Measurements from ENCODE around the gene TTYH2. TPM values are rescaled to one million over a fixed set of nuclear protein-coding genes. Genes with fewer than 3 reads are reported as not detected.
"Not testable (repeated sequence)": the region's sequence is repeated elsewhere in the genome, so short reads cannot be mapped to it uniquely, and the experiment has no call there.

TTYH2 gene
- total and polyA plus RNA-seq, 2 of the 4 experiments (the other 2 are of a cell fraction): 2.3 to 6.8 TPM

GRCh38 chr17:74277935-74278334 is 64.6 kb downstream of the TTYH2 start:
- Histone ChIP-seq H2BK120ac (ENCODE audit: low read depth, low read length) (no peak overlapping the region), H3K4me1 (ENCODE audit: control insufficient read depth, insufficient read depth, low read length) (no peaks in the 10 kb centered on the region), H2AK5ac (ENCODE audit: low read depth, low read length) (no peak overlapping the region), H3K36me3 (ENCODE audit: control insufficient read depth, insufficient read depth, low read length) (no peaks in the 10 kb centered on the region), H4K5ac (ENCODE audit: low read depth, low read length) (no peak overlapping the region), H3K27ac (ENCODE audit: insufficient read depth, low read length) (no peak overlapping the region), H2BK5ac (ENCODE audit: low read depth, low read length, poor library complexity, severe bottlenecking) (no peak overlapping the region), H4K8ac (ENCODE audit: low read depth in 2 of 2, low read length in 2 of 2) (no peak overlapping the region), H2AFZ (replicated peaks; ENCODE audit: low read length, poor library complexity) (no peak overlapping the region), H4K91ac (ENCODE audit: insufficient read depth, low read depth, low read length) (no peak overlapping the region), H3K4me2 (ENCODE audit: low read depth, low read length) (no peak overlapping the region), H3K9me3 (ENCODE audit: control insufficient read depth, insufficient read depth, low read length) (peaks cover 3% of the 10 kb centered on the region; the same call in 1 of the 2 replicates), H3K56ac (ENCODE audit: extremely low read depth, insufficient read depth, low read length) (no peak overlapping the region), H2AK9ac (replicated peaks; ENCODE audit: low read depth, low read length, poor library complexity) (no peak overlapping the region), H3K79me1 (ENCODE audit: low read depth in 1 of 2, low read length in 2 of 2) (no peaks in the 10 kb centered on the region), H3K4ac (ENCODE audit: low read depth, low read length) (no peak overlapping the region), H3K27me3 (ENCODE audit: control insufficient read depth, insufficient read depth, low read length) (no peaks in the 10 kb centered on the region; the same call in 1 of the 2 replicates), H4K20me1 (ENCODE audit: insufficient read depth, low read length) (no peaks in the 10 kb centered on the region), H3K4me3 (ENCODE audit: insufficient read depth, low read depth, low read length) (no peak overlapping the region), H2BK20ac (ENCODE audit: low read depth, low read length) (no peak overlapping the region), H3K18ac (ENCODE audit: low read depth, low read length) (no peak overlapping the region), H3K9me1 (ENCODE audit: insufficient read depth, low read length) (no peaks in the 10 kb centered on the region), H3K9ac (ENCODE audit: low read depth, low read length) (no peak overlapping the region), H3K14ac (replicated peaks; ENCODE audit: low read depth, low read length) (no peak overlapping the region), H3K23ac (ENCODE audit: low read depth, low read length) (no peak overlapping the region), H2BK15ac (ENCODE audit: low read depth, low read length) (no peak overlapping the region)
- dilution Hi-C loops (cut with HindIII; ENCODE audit: low sequenced_read_pairs, unreplicated experiment): no loop called here
- no peak for TF ChIP-seq NFE2L2 (IDR thresholded peaks at IDR 0.05; ENCODE audit: low read depth, low read length)
- CTCF ChIA-PET: no interaction called here
- intact Hi-C loops (cut with micrococcal nuclease): no loop called here
- in situ Hi-C loops (cut with MboI; ENCODE audit: low sequenced_read_pairs): no loop called here
- DNase-seq (no peak), ATAC-seq (ENCODE audit: low read depth) (no peak)
- POLR2A ChIA-PET (ENCODE audit: unreplicated experiment): no interaction called here
- BruUV-seq (replicated peaks): no TSS peak
- no CpG with 5 or more reads among the region's 1 CpG for WGBS, 2 experiments (ENCODE audit: extremely low coverage in 2 of 2, insufficient read length in 1 of 2)

- not testable (repeated sequence) for H2AFZ ChIP-seq (replicated peaks; ENCODE audit: low read length, poor library complexity); H3K9me3 ChIP-seq (ENCODE audit: control insufficient read depth, insufficient read depth, low read length)
Measured at GRCh38 chr17:74279617-74280016, 66.2 kb downstream of the TTYH2 start.

More at GRCh38 chr17:74279617-74280016, 66.2 kb downstream of the TTYH2 start:
- H2AK5ac ChIP-seq (ENCODE audit: low read depth, low read length); H3K4me3 ChIP-seq (ENCODE audit: insufficient read depth, low read depth, low read length); H3K4ac ChIP-seq (ENCODE audit: low read depth, low read length); H3K56ac ChIP-seq (ENCODE audit: extremely low read depth, insufficient read depth, low read length); H2BK120ac ChIP-seq (ENCODE audit: low read depth, low read length); H2BK20ac ChIP-seq (ENCODE audit: low read depth, low read length); H2AK9ac ChIP-seq (replicated peaks; ENCODE audit: low read depth, low read length, poor library complexity); DNase-seq; H3K23ac ChIP-seq (ENCODE audit: low read depth, low read length); H3K27ac ChIP-seq (ENCODE audit: insufficient read depth, low read length); intact Hi-C loops (cut with micrococcal nuclease); POLR2A ChIA-PET (ENCODE audit: unreplicated experiment); H4K91ac ChIP-seq (ENCODE audit: insufficient read depth, low read depth, low read length); H3K14ac ChIP-seq (replicated peaks; ENCODE audit: low read depth, low read length); H4K8ac ChIP-seq (ENCODE audit: low read depth in 2 of 2, low read length in 2 of 2); in situ Hi-C loops (cut with MboI; ENCODE audit: low sequenced_read_pairs); H2BK15ac ChIP-seq (ENCODE audit: low read depth, low read length); dilution Hi-C loops (cut with HindIII; ENCODE audit: low sequenced_read_pairs, unreplicated experiment); H3K9ac ChIP-seq (ENCODE audit: low read depth, low read length); H3K4me1 ChIP-seq (ENCODE audit: control insufficient read depth, insufficient read depth, low read length); H3K79me1 ChIP-seq (ENCODE audit: low read depth in 1 of 2, low read length in 2 of 2); CTCF ChIA-PET; BruUV-seq (replicated peaks); H3K4me2 ChIP-seq (ENCODE audit: low read depth, low read length); H4K20me1 ChIP-seq (ENCODE audit: insufficient read depth, low read length); H3K9me1 ChIP-seq (ENCODE audit: insufficient read depth, low read length); H3K18ac ChIP-seq (ENCODE audit: low read depth, low read length); H3K36me3 ChIP-seq (ENCODE audit: control insufficient read depth, insufficient read depth, low read length); ATAC-seq (ENCODE audit: low read depth); H2BK5ac ChIP-seq (ENCODE audit: low read depth, low read length, poor library complexity, severe bottlenecking); H4K5ac ChIP-seq (ENCODE audit: low read depth, low read length); H3K27me3 ChIP-seq (ENCODE audit: control insufficient read depth, insufficient read depth, low read length): not testable (repeated sequence)
- 60% methylated on average over 1 of the region's 7 CpGs; no CpG with 5 or more reads in 1 of the 2 experiments for WGBS, 2 experiments (ENCODE audit: extremely low coverage in 2 of 2, insufficient read length in 1 of 2)
